H1 (cell line): ENCODE measurements around the gene MMS22L. TPM values are rescaled to one million over a fixed set of nuclear protein-coding genes. Genes with fewer than 3 reads are reported as not detected.

ENCODE experiments used
- CTCF ChIP-seq, 3 experiments: IDR thresholded peaks; 1 replicate in 2 of 3; 2 replicates in 1 of 3; pipeline versions ENCODE4 v1.5.1 to v1.6.1; 2011; ENCODE audit warnings: low read length in 3 of 3, mild to moderate bottlenecking in 3 of 3, inconsistent platforms in 2 of 3, low read depth in 1 of 3, moderate library complexity in 1 of 3; ENCODE audit not compliant: insufficient read depth in 1 of 3; ENCODE audit errors: control extremely low read depth in 1 of 3
- SP1 ChIP-seq: IDR thresholded peaks from 2 replicates; pipeline ENCODE4 v1.6.1; 2011; ENCODE audit warnings: low read depth, low read length
- polyA plus RNA-seq, 7 experiments: library from polyadenylated mRNA; depleted of rRNA in 3 of 7; stranded (reverse) in 5 of 7; unstranded in 2 of 7; fragments of >200 nt in 5 of 7; fragments of 200-250 nt in 2 of 7; gene quantifications; 1 replicate in 5 of 7; 2 replicates in 1 of 7; 4 replicates in 1 of 7; pipeline versions ENCODE4 v1.2.1 to v1.2.3, GENCODE V29; 2011 to 2013; ENCODE audit warnings: missing spikeins in 2 of 7, mixed read lengths in 2 of 7
- total RNA-seq: library from RNA; stranded (reverse); fragmentation: NEBNext Ultra II Directional; extraction: Animal tissue kit (Norgen Biotek cat#: 25700); gene quantifications from 2 replicates; pipeline ENCODE4 v1.2.1, GENCODE V29; 2021

The MMS22L gene
- total and polyA plus RNA-seq, 2 of the 8 experiments (the other 6 are each of a cell fraction or from before 2014, with no cell fraction given): 11.1 to 32.6 TPM

GRCh38 chr6:97128507-97128906 is 154.5 kb downstream of the MMS22L start (continued):
- TF ChIP-seq CTCF (IDR thresholded peaks at IDR 0.05; ENCODE audit: control extremely low read depth in 1 of 3, insufficient read depth in 1 of 3, low read depth in 1 of 3, low read length in 3 of 3) (no peak), SP1 (no peak)
